Endothelial cell of umbilical vein (primary cell): ENCODE data around the gene C15orf39.

Experiments
- EZH2 ChIP-seq: IDR thresholded peaks from 2 replicates; pipeline ENCODE4 v1.6.1; 2012; ENCODE audit warnings: borderline replicate concordance, low read depth, mild to moderate bottlenecking, moderate library complexity, low read length, inconsistent platforms; ENCODE audit not compliant: severe bottlenecking
- FOS ChIP-seq: IDR thresholded peaks from 2 replicates; pipeline ENCODE4 v1.6.1; 2011; ENCODE audit warnings: mild to moderate bottlenecking, low read length, moderate library complexity, borderline replicate concordance; ENCODE audit not compliant: insufficient read depth
- GATA2 ChIP-seq: IDR thresholded peaks from 2 replicates; pipeline ENCODE4 v1.7.0; 2011; ENCODE audit warnings: low read depth, mild to moderate bottlenecking, moderate library complexity, mixed read lengths, low read length; ENCODE audit not compliant: insufficient read length, insufficient read depth
- JUN ChIP-seq: IDR thresholded peaks from 2 replicates; pipeline ENCODE4 v1.6.1; 2011; ENCODE audit warnings: borderline replicate concordance, low read depth; ENCODE audit not compliant: insufficient read length, insufficient read depth
- MYC ChIP-seq: IDR thresholded peaks from one replicate; pipeline ENCODE4 v1.6.1; 2011; ENCODE audit warnings: mild to moderate bottlenecking, low read depth, low read length
- POLR2A ChIP-seq: IDR thresholded peaks from 2 replicates; pipeline ENCODE4 v1.6.1; 2012; ENCODE audit warnings: low read depth, mild to moderate bottlenecking, control low read depth, low read length
- POLR2AphosphoS5 ChIP-seq: IDR thresholded peaks from 2 replicates; pipeline ENCODE4 v1.6.1; 2012; ENCODE audit warnings: low read depth, mild to moderate bottlenecking, control low read depth, low read length, moderate library complexity; ENCODE audit not compliant: insufficient read depth
- TF ChIP-seq, protein P1 (sequence below), 2 donors: IDR thresholded peaks; 1 replicate in 1 of 2; 2 replicates in 1 of 2; pipeline ENCODE4 v1.5.1; 2011; ENCODE audit warnings: low read length in 2 of 2, mild to moderate bottlenecking in 2 of 2, moderate library complexity in 2 of 2, control low read depth in 1 of 2, inconsistent platforms in 1 of 2, low read depth in 1 of 2; ENCODE audit not compliant: insufficient read depth in 1 of 2; ENCODE audit errors: extremely low read depth in 1 of 2
- TF ChIP-seq, protein P2 (sequence below): IDR thresholded peaks from 2 replicates; pipeline ENCODE4 v1.6.1; 2011; ENCODE audit not compliant: insufficient read depth, insufficient read length

DNA sequence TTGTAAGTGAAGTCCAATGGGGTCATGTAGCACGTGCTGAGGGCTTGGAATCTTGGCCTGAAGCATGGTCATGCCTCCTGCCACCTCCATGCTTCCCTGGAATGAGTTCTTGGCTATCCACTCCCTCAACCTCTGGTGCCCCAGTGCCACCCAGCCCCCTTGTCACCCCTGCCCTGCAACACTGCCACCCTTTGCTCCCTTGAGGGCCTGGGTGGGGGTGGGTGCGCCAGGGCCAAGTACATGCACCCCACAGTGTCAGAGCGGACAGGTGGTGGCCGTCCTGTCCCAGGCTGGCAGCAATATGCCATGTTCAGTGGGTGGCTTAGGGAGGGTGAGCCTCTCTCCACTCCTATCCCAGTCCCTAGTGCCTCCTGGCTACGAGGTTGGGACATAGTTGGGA, 27.6 kb upstream of the C15orf39 start:
- TF ChIP-seq, protein P1, sequence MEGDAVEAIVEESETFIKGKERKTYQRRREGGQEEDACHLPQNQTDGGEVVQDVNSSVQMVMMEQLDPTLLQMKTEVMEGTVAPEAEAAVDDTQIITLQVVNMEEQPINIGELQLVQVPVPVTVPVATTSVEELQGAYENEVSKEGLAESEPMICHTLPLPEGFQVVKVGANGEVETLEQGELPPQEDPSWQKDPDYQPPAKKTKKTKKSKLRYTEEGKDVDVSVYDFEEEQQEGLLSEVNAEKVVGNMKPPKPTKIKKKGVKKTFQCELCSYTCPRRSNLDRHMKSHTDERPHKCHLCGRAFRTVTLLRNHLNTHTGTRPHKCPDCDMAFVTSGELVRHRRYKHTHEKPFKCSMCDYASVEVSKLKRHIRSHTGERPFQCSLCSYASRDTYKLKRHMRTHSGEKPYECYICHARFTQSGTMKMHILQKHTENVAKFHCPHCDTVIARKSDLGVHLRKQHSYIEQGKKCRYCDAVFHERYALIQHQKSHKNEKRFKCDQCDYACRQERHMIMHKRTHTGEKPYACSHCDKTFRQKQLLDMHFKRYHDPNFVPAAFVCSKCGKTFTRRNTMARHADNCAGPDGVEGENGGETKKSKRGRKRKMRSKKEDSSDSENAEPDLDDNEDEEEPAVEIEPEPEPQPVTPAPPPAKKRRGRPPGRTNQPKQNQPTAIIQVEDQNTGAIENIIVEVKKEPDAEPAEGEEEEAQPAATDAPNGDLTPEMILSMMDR (IDR thresholded peaks at IDR 0.05; ENCODE audit: extremely low read depth in 1 of 2, insufficient read depth in 1 of 2, low read depth in 1 of 2, low read length in 2 of 2), result no peak
- TF ChIP-seq JUN (no peak), POLR2A (no peak), MYC (no peak), FOS (no peak), POLR2AphosphoS5 (no peak), EZH2 (no peak), GATA2 (no peak)
- TF ChIP-seq, protein P2, sequence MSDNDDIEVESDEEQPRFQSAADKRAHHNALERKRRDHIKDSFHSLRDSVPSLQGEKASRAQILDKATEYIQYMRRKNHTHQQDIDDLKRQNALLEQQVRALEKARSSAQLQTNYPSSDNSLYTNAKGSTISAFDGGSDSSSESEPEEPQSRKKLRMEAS, result no peak
